Activated CD4-positive, alpha-beta T cell treated with anti-CD3 and anti-CD28 coated beads for 36 hours (primary cell): ENCODE data around the gene ARHGAP19. TPM values are rescaled to one million over a fixed set of nuclear protein-coding genes. Genes with fewer than 3 reads are reported as not detected.
"Not testable (repeated sequence)": the region's sequence is repeated elsewhere in the genome, so short reads cannot be mapped to it uniquely, and the experiment has no call there.

Source experiments
- ATAC-seq: fragments of 200-7000 bp; cut with Tn5 transposase; one replicate; pipeline ENCODE4 v1.10.0; 2021; ENCODE audit warnings: mild to moderate bottlenecking, moderate library complexity
- CTCF ChIA-PET: fragments of 350-600 bp; sonication (Branson Sonifier 250); formaldehyde crosslinking; loops from one replicate; lab custom pipeline; 2021; ENCODE audit warnings: antibody characterized with exemption; lab: Charles Lee
- POLR2A ChIA-PET: fragments of 350-600 bp; sonication (Branson Sonifier 250); formaldehyde crosslinking; loops from one replicate; lab custom pipeline; 2021; ENCODE audit warnings: antibody characterized with exemption, inconsistent platforms; lab: Charles Lee
- DNase-seq: peaks from one replicate; pipeline ENCODE4 v3.0.0-alpha.2; 2020
- H3K27ac Mint-ChIP-seq: one replicate; pipeline ENCODE4 v1.8.0; 2021; ENCODE audit warnings: mixed read lengths
- H3K27me3 Mint-ChIP-seq: one replicate; pipeline ENCODE4 v1.8.0; 2021; ENCODE audit warnings: mixed read lengths
- H3K36me3 Mint-ChIP-seq: one replicate; pipeline ENCODE4 v1.8.0; 2021; ENCODE audit warnings: low read depth, mixed read lengths
- H3K4me1 Mint-ChIP-seq: one replicate; pipeline ENCODE4 v1.8.0; 2021; ENCODE audit warnings: mixed read lengths
- H3K4me3 Mint-ChIP-seq: one replicate; pipeline ENCODE4 v1.8.0; 2021; ENCODE audit warnings: mild to moderate bottlenecking, moderate library complexity, mixed read lengths
- H3K9me3 Mint-ChIP-seq: one replicate; pipeline ENCODE4 v1.8.0; 2021; ENCODE audit warnings: low read depth, mixed read lengths
- intact Hi-C, 2 experiments: fragments of 100-400 bp; cut with DNase I in 1 of 2; cut with micrococcal nuclease in 1 of 2; formaldehyde crosslinking; loops; one replicate each; pipeline versions ENCODE4 v1.14.2 to v1.15.1; 2022 to 2024; cut with DNase I, micrococcal nuclease
- total RNA-seq, 2 experiments: library from RNA; stranded (reverse); gene quantifications; one replicate each; pipeline ENCODE4 v1.2.3, GENCODE V29; 2021

ARHGAP19 gene
- total RNA-seq, 2 experiments from 2014 or later = 55.9 to 70.2 TPM

DNA sequence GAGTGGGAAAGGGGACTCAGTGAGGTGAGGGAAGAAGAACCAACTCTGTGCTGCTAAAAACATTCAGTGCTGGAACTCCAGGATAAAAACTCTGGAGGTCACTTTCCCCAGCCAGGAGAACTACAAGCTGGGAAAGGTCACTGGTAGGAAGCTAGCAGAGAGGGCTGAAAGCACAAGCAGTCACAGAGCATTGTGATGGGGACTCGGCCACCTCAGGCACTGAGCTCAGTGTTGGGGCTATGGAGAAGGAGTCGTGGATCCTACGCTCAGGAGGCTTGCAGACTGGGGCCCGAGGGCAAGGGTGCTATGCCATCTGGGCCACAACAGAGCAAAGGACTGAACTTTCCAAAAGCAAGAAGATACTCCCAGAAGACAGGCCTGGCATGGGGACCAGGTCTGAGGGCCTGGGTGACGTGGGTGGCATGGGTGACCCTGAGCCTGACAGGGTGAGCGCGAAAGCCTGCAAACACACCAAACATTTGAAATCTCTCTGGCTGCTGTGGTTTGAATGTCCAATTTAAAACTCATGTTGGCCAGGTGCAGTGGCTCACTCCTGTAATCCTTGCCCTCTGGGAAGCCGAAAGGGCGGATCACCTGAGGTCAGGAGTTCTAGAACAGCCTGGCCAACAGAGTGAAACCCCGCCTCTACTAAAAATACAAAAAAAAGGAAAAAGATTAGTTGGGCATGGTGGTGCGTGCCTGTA, 9.8 kb upstream of the ARHGAP19 start:
- no peaks in the 10 kb centered on the region for H3K4me1 Mint-ChIP-seq
- ATAC-seq = no peak
- DNase-seq = no peak
- no peaks in the 10 kb centered on the region for H3K27me3 Mint-ChIP-seq
- H3K36me3 Mint-ChIP-seq = no peaks in the 10 kb centered on the region
- no peaks in the 10 kb centered on the region for H3K9me3 Mint-ChIP-seq
- no peak overlapping the region for H3K27ac Mint-ChIP-seq
- H3K4me3 Mint-ChIP-seq = no peak overlapping the region
- POLR2A ChIA-PET = no interaction called here
- CTCF ChIA-PET = interaction anchor here (0.6 to 1.1 kb wide), 3 partner anchors 28 to 162 kb away, joined by 3 read pairs; no protein-coding TSS in a partner anchor
- intact Hi-C loops = no loop called here

DNA sequence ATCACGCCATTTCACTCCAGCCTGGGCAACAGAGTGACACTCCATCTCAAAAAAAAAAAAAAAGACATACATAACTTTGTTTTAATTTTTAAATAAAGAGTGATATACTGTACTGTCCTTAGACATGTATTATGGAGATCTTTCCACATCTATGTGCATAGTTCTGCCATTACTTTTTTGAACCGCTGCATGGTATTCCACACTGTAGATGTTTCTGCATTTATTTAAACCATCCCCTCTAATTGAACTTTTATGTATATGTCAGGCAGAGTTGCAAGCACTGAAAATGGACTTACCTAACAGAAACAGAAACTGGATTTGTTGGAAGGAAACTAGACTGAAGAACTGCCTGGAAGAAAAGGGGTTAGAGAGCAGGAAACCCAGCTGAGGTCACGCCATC, 8.5 kb upstream of the ARHGAP19 start:
- H3K36me3 Mint-ChIP-seq = no peaks in the 10 kb centered on the region
- ATAC-seq (no peak), DNase-seq (no peak)
- no peak overlapping the region for H3K4me3 Mint-ChIP-seq
- no peaks in the 10 kb centered on the region for H3K4me1 Mint-ChIP-seq
- H3K27ac Mint-ChIP-seq = no peak overlapping the region
- CTCF ChIA-PET = no interaction called here
- POLR2A ChIA-PET = no interaction called here
- H3K9me3 Mint-ChIP-seq = no peaks in the 10 kb centered on the region
- no peaks in the 10 kb centered on the region for H3K27me3 Mint-ChIP-seq
- intact Hi-C loops = no loop called here

DNA sequence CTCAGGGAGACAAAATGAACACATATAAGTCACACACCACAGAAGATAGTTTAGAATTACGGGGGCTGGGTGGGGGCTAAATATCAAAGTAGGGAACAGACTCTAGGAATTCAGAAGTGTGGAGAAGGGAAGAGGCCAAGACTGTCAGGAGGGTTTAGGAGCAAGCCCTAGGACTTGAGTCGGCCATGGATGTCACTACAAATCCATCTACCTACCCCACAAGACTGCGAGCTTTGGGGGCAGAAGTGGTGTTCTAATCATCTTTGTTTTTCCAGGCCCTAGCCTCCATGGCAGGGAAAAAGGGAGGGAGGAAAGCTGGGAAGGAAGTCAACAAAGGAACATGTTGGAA, 5.8 kb upstream of the ARHGAP19 start:
- no peak for ATAC-seq
- intact Hi-C loops = loop anchor here in 1 of 2 experiments (10.0 kb wide), 1 partner anchor 837 kb away; the partner anchor contains the start of gene R3HCC1L
- Mint-ChIP-seq H3K27ac (no peak overlapping the region), H3K36me3 (no peaks in the 10 kb centered on the region), H3K4me3 (no peak overlapping the region), H3K27me3 (peaks cover 2% of the 10 kb centered on the region), H3K9me3 (no peaks in the 10 kb centered on the region), H3K4me1 (no peaks in the 10 kb centered on the region)
- ChIA-PET POLR2A (interaction anchor here (0.7 kb wide), 1 partner anchor 709 kb away, joined by 3 read pairs; no protein-coding TSS in a partner anchor), CTCF (interaction anchor here (0.7 to 1.8 kb wide), 3 partner anchors 17 to 45 kb away, joined by 3 to 6 read pairs (median 4); no protein-coding TSS in a partner anchor)
- DNase-seq = no peak

DNA sequence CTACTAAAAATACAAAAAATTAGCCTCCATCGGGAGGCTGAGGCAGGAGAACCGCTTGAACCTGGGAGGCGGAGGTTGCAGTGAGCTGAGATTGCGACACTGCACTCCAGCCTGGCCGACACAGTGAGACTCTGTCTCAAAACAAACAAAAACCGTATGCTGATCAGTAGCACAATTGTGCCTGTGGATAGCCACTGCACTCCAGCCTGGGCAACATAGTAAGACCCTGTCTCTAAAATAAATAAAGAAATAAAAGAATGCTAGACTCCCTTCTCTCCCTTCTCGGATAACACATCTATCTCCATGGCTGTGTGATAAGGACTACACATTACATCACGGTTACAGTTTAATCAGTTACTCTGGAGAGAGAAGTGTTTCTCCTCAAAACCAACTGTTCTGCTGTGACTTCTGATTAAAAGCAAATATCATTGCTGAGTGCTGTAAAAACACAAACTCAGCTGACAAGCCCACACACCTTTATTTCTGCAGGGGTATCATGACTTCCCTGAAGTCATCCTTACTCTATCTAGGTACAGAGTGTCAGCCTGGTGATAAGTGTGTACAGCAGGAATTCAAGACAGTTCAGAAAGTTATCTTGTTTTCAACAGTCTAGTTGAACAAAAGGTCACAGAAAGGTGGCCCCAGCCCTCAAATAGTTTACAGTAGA, 5.3 kb upstream of the ARHGAP19 start:
- peaks cover 2% of the 10 kb centered on the region for H3K4me1 Mint-ChIP-seq
- no peak overlapping the region for H3K27ac Mint-ChIP-seq
- no peak overlapping the region for H3K4me3 Mint-ChIP-seq
- intact Hi-C loops = loop anchor here in 1 of 2 experiments (10.0 kb wide), 1 partner anchor 837 kb away; the partner anchor contains the start of gene R3HCC1L
- ChIA-PET POLR2A (interaction anchor here (0.7 kb wide), 1 partner anchor 708 kb away, joined by 3 read pairs; no protein-coding TSS in a partner anchor), CTCF (interaction anchor here (0.7 to 1.8 kb wide), 3 partner anchors 18 to 46 kb away, joined by 3 to 6 read pairs (median 4); no protein-coding TSS in a partner anchor)
- H3K36me3 Mint-ChIP-seq = no peaks in the 10 kb centered on the region
- no peaks in the 10 kb centered on the region for H3K9me3 Mint-ChIP-seq
- DNase-seq = no peak
- peaks cover 2% of the 10 kb centered on the region for H3K27me3 Mint-ChIP-seq
- ATAC-seq = no peak

DNA sequence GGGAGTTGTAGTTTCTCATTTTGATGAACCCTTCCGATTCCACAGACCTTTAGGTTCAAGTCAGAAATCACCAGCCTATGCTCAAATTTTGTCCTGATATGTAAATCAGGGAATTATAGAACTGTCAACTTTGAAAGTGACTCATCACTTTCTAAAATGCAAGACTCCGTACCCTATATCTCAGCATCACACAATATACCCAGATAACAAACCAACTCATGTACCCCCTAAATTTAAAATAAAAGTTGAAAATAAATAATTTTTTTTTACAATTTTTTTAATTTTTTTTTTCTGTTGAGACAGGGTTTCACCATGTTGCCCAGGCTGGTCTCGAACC, 393 bp upstream of the ARHGAP19 start:
- Mint-ChIP-seq H3K4me1 (peaks cover 20% of the 10 kb centered on the region), H3K27me3 (peaks cover 2% of the 10 kb centered on the region), H3K27ac (peak overlapping the region; percentile 87), H3K36me3 (peaks cover 10% of the 10 kb centered on the region), H3K9me3 (no peaks in the 10 kb centered on the region), H3K4me3 (peak overlapping the region; percentile 93)
- intact Hi-C loops = loop anchor here (1.0 to 10.0 kb wide), 13 partner anchors 26 to 1731 kb away; partner anchors contain the start of genes FRAT1 (in 2 of the 2), MMS19 (in 2 of the 2), UBTD1 (in 2 of the 2) and EXOSC1 (in 1 of the 2)
- POLR2A ChIA-PET = interaction anchor here (0.6 to 1.0 kb wide), 2 partner anchors 27 to 108 kb away, joined by 4 to 5 read pairs; partner anchors contain the start of gene RRP12
- ATAC-seq = no peak
- DNase-seq = no peak
- CTCF ChIA-PET = interaction anchor here (0.5 to 1.9 kb wide), 5 partner anchors 11 to 167 kb away, joined by 3 to 11 read pairs (median 3); partner anchors contain the start of gene RRP12

DNA sequence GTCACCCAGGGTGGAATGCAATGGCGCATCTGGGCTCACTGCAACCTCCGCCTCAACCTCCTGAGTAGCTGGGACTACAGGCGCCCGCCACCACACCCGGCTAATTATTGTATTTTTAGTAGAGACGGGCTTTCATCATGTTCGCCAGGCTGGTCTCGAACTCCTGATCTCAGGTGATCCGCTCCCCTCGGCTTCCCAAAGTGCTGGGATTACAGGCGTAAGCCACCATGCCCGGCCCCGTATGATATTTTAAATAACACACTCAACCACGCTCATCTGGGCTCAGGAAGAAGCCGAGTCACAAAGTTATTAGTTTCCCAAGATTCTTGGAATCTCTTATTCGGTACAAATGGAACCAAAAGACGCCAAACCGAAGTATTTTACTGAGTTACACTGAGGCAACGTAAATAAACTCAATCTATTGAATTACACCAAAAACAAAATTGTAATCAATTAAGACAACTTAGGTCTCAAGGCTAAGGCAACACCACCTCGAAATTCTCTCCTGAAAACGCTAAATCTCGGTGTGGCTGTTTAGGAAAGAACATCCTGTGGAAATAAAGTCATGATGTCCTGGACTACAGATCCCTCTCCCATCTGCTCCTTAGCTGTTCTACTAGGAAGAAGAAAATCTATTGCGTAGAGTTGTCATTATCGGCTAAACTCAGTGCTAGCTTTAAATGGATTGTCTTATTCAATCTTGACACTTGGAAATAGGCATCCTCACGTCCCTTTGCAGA, 910 bp downstream of the ARHGAP19 start:
- H3K9me3 Mint-ChIP-seq = no peaks in the 10 kb centered on the region
- intact Hi-C loops = loop anchor here (1.0 to 10.0 kb wide), 13 partner anchors 27 to 1729 kb away; partner anchors contain the start of genes FRAT1 (in 2 of the 2), MMS19 (in 2 of the 2), UBTD1 (in 2 of the 2) and EXOSC1 (in 1 of the 2)
- peak overlapping the region; percentile 93 for H3K4me3 Mint-ChIP-seq
- no peak for ATAC-seq
- H3K4me1 Mint-ChIP-seq = peaks cover 20% of the 10 kb centered on the region
- CTCF ChIA-PET = interaction anchor here (1.0 to 1.9 kb wide), 8 partner anchors 10 to 725 kb away, joined by 3 to 11 read pairs (median 3); partner anchors contain the start of gene RRP12
- H3K27me3 Mint-ChIP-seq = peaks cover 2% of the 10 kb centered on the region
- peaks cover 13% of the 10 kb centered on the region for H3K36me3 Mint-ChIP-seq
- DNase-seq = no peak
- H3K27ac Mint-ChIP-seq = peak overlapping the region; percentile 87
- POLR2A ChIA-PET = interaction anchor here (0.8 to 1.0 kb wide), 2 partner anchors 28 to 41 kb away, joined by 4 read pairs; no protein-coding TSS in a partner anchor

DNA sequence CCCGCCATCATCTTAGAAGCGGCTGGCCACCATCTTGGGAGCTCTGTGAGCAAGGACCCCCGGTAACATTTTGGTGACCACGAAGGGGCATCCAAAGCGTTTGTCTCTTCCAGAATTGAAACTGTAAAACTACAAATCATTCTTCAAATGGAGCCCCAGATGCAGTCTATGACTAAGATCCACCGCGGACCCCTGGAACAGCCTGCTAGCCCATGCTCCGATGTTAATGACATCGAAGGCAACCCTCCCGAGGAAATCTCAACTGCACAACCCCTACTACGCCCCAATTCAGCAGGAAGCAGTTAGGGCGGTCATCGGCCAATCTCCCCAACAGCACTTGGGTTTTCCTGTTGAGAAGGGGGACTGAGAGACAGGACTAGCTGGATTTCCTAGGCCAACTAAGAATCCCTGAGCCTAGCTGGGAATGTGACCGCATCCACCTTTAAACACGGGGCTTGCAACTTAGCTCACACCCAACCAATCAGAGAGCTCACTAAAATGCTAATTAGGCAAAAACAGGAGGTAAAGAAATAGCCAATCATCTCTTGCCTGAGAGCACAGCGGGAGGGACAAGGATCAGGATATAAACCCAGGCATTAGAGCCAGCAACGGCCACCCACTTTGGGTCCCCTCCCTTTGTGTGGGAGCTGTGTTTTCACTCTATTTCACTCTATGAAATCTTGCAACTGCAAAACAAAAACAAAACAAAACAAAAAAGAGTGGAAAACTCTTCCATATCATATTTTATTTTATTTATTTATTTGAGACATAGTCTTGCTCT, 1.7 kb downstream of the ARHGAP19 start:
- not testable (repeated sequence) for ATAC-seq
- peaks cover 20% of the 10 kb centered on the region for H3K4me1 Mint-ChIP-seq

DNA sequence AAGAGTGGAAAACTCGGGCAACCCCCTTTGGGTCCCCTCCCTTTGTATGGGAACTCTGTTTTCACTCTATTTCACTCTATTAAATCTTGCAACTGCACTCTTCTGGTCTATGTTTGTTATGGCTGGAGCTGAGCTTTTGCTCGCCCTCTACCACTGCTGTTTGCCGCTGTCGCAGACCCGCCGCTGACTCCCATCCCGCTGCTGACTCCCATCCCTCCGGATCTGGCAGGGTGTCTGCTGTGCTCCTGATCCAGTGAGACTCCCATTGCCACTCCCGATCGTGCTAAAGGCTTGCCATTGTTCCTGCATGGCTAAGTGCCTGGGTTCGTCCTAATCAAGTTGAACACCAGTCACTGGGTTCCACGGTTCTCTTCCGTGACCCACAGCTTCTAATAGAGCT, 2.4 kb downstream of the ARHGAP19 start:
- Mint-ChIP-seq H3K4me1 (peaks cover 20% of the 10 kb centered on the region), H3K36me3 (peaks cover 13% of the 10 kb centered on the region), H3K4me3 (peak overlapping the region; percentile 2)
- H3K27me3 Mint-ChIP-seq, POLR2A ChIA-PET, H3K9me3 Mint-ChIP-seq, ATAC-seq, DNase-seq, H3K27ac Mint-ChIP-seq: not testable (repeated sequence)
- intact Hi-C loops = loop anchor here in 1 of 2 experiments (5.0 to 10.0 kb wide), 2 partner anchors 845 to 1728 kb away; partner anchors contain the start of genes R3HCC1L and SORBS1
- CTCF ChIA-PET = interaction anchor here (0.6 to 1.1 kb wide), 3 partner anchors 11 to 80 kb away, joined by 3 to 5 read pairs (median 3); no protein-coding TSS in a partner anchor

More for the DNA sequence above, 1.7 kb downstream of the ARHGAP19 start:
- CTCF ChIA-PET = interaction anchor here (1.1 kb wide), 1 partner anchor 80 kb away, joined by 5 read pairs; no protein-coding TSS in a partner anchor
- H3K27ac Mint-ChIP-seq, DNase-seq, H3K27me3 Mint-ChIP-seq, H3K9me3 Mint-ChIP-seq: not testable (repeated sequence)
- Mint-ChIP-seq H3K4me3 (peak overlapping the region; percentile 93), H3K36me3 (peaks cover 13% of the 10 kb centered on the region)
- intact Hi-C loops = loop anchor here in 1 of 2 experiments (5.0 to 10.0 kb wide), 2 partner anchors 844 to 1728 kb away; partner anchors contain the start of genes R3HCC1L and SORBS1
- POLR2A ChIA-PET = interaction anchor here (0.8 kb wide), 1 partner anchor 42 kb away, joined by 4 read pairs; no protein-coding TSS in a partner anchor

DNA sequence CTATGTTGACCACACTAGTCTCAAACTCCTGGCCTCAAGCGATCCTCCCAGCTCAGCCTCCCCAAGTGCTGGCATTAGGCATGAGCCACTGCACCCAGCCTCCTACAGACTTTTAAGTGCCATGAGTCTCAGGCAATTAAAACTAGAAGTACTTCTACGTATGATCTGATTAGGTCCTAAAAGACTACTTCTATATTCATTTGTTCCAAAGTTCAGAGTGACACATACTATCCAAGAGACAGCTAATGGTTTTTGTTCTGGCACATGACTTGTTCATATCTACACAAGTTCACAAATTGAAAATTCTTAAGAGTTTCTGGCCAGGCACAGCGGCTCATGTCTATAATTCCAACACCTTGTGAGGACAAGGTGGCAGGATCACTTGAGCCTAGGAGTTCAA, 11.7 kb downstream of the ARHGAP19 start:
- no peak for DNase-seq
- Mint-ChIP-seq H3K4me3 (no peak overlapping the region), H3K27me3 (no peaks in the 10 kb centered on the region), H3K27ac (no peak overlapping the region), H3K36me3 (no peaks in the 10 kb centered on the region), H3K9me3 (no peaks in the 10 kb centered on the region), H3K4me1 (peaks cover 22% of the 10 kb centered on the region)
- intact Hi-C loops = no loop called here
- ChIA-PET CTCF (interaction anchor here (0.6 kb wide), 3 partner anchors 23 to 254 kb away, joined by 3 read pairs; no protein-coding TSS in a partner anchor), POLR2A (no interaction called here)
- ATAC-seq = peak; percentile 81
